ENCODE measurements around the gene RAC3.

DNA sequence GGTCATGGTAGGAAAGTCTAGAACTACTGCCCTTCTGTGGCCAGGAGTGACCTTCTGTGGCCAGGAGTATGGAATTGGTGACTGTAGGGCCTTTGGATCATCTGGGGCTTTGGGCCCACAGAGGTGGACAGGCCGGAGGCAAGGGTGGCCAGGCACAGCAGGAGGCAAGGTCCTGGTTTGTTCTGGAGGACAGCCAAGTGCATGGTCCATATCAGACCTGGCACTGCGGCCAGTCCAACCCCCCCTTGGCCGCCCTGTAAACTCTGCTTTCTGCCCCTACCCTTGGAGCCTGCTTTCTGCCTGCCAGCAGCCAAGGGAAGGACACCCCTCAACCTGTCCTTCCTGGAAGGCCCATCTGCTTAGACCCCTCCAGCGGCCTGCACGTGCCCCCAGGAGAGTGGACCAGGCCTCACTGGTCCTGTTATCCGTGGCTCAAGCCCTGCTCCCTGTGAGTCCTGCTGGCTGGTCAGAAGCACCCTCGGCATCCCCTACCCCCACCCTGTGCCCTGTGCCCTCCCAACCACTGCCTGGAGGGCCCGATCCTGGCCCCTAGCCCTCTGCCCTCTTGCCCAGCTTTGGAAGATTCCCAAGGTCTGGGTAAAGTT is 8.3 kb downstream of the RAC3 start:
- TF ChIP-seq, protein P1, sequence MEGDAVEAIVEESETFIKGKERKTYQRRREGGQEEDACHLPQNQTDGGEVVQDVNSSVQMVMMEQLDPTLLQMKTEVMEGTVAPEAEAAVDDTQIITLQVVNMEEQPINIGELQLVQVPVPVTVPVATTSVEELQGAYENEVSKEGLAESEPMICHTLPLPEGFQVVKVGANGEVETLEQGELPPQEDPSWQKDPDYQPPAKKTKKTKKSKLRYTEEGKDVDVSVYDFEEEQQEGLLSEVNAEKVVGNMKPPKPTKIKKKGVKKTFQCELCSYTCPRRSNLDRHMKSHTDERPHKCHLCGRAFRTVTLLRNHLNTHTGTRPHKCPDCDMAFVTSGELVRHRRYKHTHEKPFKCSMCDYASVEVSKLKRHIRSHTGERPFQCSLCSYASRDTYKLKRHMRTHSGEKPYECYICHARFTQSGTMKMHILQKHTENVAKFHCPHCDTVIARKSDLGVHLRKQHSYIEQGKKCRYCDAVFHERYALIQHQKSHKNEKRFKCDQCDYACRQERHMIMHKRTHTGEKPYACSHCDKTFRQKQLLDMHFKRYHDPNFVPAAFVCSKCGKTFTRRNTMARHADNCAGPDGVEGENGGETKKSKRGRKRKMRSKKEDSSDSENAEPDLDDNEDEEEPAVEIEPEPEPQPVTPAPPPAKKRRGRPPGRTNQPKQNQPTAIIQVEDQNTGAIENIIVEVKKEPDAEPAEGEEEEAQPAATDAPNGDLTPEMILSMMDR (IDR thresholded peaks at IDR 0.05; ENCODE audit: insufficient read depth, low read length, poor library complexity, severe bottlenecking), result no peak
- TF ChIP-seq EZH2phosphoT487 (conservative IDR thresholded peaks at IDR 0.05; ENCODE audit: low read length), result no peak
